NCI-H1436 treated with DMSO at 0.1 percent for 48 hours (cell line): ENCODE measurements around the gene OR4K1.
"Not testable (repeated sequence)": the region's sequence is repeated elsewhere in the genome, so short reads cannot be mapped to it uniquely, and the experiment has no call there.

Experiments
- DNase-seq: peaks from one replicate; lab custom pipeline; 2025; lab: John Stamatoyannopoulos, UW

Gene OR4K1

GRCh38 chr14:19930617-19931016, at the start of gene OR4K1:
Gene OR4K1 (plus strand): TSS chr14:19930917. CDS start chr14:19935667, 4,750 bp downstream.
- no peak for DNase-seq

DNA sequence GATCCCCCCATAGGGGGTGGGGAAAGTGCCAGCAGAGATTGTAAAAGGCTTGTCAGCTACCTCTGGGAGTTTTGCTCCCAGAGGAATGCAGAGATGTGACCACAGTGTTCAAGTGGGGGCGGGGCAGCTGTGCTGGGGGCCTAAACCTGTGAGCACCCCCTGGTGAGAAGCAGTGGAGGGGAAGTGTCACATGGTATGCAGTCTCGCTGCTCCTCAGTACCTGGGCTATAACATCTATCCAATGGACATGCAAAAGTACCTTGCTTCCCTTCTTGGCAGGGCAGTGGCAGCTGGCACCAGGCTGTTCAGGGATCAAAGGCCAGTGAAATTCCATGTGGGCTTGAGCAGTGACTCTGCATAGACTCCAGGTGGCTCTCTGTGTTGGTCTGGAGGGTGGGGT, 35.4 kb upstream of the OR4K1 start:
- DNase-seq: no peak

GRCh38 chr14:19900999-19901398, 29.7 kb upstream of the OR4K1 start:
- DNase-seq: no peak

DNA sequence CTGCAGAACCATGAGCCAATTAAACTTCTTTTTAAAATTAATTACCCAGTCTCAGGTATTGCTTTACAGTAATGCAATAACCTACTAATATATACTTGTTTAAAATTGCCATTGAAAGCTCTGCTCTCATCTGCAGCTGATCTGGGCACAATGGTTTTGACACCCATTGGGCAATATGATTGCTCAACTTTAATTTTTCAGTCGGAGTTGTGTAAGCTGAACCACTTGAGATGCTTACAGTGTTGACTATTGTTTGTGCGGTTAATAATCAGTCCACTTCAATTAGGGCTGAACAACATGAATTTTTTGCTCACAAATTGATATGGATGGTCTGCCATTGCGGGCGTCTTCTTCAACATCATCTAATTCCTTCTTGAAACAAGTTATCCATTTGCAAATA, 28.3 kb upstream of the OR4K1 start:
- DNase-seq: no peak

GRCh38 chr14:19906665-19907064, 24.1 kb upstream of the OR4K1 start:
- no peak for DNase-seq

DNA sequence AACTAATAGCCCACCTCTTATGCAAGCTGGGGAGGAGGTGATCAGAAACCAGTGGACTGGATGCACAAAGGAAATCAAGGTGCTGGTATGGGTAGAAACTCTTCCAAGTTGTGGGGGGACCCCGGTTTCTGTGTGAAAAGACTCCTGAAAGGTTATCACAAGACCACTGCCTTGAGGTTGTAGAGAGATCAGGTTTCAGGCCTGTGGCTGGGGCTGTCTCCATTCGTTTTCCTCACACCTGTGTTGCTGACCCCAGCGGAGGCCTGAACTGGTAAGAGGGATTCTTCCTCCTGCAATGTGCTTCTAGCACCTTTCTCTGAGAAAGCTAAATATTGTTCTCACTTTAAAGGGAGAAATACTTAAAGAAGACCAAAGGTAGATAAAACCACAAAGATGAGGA, 19.6 kb upstream of the OR4K1 start:
- no peak for DNase-seq

DNA sequence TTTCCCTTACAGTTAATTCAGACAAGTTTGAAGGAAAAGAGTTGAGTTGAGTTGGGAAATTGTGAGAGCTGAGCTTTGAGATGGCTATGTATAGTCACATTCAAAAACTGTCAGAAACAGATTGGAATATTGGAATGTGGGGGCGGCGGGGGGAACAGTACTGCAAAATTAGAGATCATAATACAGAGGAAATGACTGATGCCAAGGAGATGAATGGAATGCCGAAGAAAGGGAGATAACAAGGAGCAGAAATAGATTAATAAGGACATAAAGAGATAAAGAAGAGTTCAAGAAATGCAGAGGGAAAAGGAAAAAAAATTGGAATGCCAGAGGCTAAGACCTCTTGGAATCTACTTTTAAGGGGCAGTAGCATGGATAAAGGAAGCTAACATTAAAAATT, 13.5 kb upstream of the OR4K1 start:
- DNase-seq: no peak

DNA sequence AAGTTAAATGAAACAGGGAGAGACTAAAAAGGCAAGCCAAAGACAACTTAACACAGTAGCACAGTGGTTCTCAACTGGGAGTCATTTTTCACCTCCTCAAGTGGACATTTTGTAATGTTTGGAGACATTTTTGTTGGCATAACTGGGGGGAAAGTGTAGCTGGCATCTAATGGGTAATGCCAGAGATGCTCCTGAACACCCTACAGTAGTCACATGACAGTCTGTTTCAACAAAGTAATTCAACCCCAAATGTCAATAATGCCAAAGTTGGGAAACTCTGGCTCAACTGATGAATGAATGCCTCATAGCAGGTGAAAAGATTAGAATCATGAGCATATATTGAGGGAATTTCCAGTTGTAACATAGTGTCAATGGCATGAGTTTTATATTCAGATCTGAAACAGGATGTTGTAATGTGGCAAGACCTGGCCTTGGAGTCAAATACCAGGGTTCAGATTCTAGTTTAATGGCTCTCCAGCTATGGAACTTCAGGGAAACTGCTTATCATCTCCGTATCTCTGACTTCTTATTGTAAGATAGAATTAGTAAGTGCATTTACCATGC, 12.7 kb upstream of the OR4K1 start:
- DNase-seq: no peak

DNA sequence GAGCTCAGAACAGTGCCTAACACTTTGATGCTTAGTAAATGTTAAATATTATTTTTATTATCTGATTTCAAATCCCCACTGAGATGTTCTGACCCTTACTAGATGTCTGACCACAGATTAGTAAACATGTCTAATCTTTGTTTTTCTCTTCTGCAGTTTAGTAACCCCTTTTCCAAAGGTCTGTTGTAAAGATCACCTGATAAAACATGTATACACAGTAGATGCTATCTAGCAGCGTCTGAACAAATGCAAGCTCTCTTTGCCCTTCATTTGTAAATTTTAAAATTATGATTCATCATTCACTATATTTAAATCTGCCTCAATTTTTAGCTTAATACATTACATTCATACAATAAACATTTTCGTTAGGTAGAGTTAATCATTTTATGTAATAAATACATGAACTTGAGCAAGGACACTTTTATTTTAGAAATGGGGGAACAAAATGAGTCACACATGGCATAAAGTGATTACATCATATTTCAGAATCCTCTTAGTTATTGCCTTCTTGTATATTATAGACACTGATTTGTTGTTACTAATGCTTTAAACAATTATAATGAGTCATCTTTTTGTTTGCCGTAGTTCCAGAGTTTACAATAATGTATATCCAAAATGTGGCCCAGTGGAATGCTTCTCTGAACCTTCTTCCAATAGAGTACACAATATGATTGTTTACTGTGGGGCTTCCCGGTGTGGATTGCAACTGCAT, 12.0 kb upstream of the OR4K1 start:
- DNase-seq: no peak

GRCh38 chr14:19920021-19920657, 10.6 kb upstream of the OR4K1 start, which contains the start of gene OR4K5:
Gene OR4K5 (plus strand): TSS chr14:19920607. CDS start chr14:19920607, 0 bp downstream.
- DNase-seq: no peak

GRCh38 chr14:19941668-19942067, 11.0 kb downstream of the OR4K1 start:
- no peak for DNase-seq

GRCh38 chr14:19947413-19948090, 16.8 kb downstream of the OR4K1 start:
- no peak for DNase-seq

DNA sequence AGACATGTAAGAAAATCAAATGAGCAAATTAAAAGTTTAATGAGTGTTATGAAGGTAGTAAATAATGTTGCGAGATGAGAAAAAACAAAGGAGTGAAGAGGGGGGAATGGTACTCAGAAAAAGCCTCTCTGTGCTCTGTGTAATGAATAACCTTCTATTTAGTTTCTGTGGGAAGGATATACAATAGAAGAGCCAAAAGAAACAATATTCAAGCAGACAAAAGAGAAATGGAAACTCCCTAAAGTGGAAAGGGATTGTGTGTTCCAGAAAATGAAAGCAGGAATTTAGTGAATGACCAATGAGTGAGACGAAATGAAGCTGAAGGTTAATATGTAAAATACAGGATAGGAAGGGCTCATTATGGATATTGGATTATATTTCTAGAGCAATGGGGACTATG, 18.5 kb downstream of the OR4K1 start:
- DNase-seq: no peak

DNA sequence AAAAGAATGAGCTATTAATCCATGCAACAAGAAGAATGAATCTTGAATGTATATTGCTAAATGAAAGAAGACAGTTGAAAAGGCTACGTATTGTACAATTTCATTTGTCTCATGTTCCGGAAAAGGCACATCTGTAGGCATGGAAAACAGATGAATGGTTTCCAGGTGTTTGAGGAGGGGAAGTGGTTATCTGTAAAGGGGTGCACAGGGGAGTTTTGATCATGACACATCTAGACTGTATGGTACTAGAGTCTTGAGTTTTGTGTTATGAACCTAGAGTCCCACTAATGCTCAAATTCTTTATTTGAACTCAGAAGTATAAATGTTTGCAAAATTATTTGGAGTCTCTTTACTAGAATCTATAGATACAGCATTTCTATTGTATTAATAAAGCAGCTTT, 39.0 kb downstream of the OR4K1 start:
- DNase-seq: not testable (repeated sequence)

GRCh38 chr14:19974844-19975243, 44.1 kb downstream of the OR4K1 start:
- no peak for DNase-seq

DNA sequence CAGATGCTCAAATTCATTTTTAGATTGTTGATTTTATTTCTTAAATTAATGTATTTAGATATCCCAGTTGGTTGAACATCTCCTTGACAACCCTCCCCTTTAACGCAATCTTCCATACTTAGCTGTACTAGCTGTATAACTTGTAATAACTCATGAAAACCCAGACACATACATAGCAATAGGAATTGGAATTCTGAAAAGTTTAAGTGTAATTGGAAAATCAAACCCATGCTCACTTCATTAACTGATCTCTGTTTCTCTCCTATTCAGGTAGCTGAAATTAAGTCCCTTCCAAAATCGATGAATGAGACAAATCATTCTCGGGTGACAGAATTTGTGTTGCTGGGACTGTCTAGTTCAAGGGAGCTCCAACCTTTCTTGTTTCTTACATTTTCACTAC, 44.6 kb downstream of the OR4K1 start, which contains the start of gene OR4K15:
OR4K15 (plus strand) TSS at position 301 of the 400 bp plus-strand sequence; CDS start at position 301, 0 bp downstream.
- no peak for DNase-seq
